HG03103 (cell line): ENCODE results near the gene SOX6.

Experiments used
- ATAC-seq: cut with Tn5 transposase; IDR thresholded peaks from one replicate; pipeline ENCODE4 v1.9.1; 2021; ENCODE audit warnings: low read depth; ENCODE audit not compliant: unreplicated experiment

The SOX6 gene

GRCh38 chr11:16322190-16322589, 34.2 kb downstream of the SOX6 start:
- ATAC-seq = no peak

GRCh38 chr11:16321148-16321547, 35.2 kb downstream of the SOX6 start:
- ATAC-seq = no peak

DNA sequence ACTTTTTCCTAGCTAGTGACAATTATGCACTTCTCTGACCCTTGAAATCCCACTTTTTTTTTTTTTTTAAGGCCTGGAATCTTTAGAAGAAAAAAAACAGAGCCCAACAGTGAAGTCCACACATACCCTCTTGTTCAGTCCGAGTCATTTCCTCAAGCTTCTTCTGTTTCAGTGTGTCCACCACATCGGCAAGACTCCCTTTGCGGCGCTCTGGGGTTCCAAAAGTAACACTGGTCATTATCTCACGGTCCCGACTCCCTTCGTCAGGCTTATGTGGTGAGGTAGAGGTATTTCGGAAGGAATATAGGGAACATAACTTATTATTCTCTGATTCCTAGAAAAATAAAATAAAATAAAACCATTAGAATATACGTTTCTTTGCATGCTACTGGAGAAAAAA, 38.0 kb downstream of the SOX6 start:
- no peak for ATAC-seq

DNA sequence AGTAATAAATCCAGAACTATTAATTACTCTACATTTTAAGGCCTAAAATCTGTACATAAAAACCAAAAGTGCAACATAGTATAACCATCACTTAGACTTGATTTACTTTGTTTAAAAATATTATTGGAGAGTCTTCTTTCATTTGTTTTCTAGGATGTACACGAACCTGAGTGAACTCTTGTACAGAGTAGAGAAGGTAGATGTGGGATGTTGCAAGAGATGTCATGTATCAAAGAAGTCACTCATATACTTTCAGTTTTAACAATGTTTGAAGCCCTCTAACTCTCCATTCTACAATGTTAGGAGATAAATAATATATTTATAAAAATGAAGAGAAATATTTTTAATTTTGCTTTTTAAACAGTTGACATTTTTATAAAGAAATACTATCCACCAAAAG, 38.6 kb downstream of the SOX6 start:
- no peak for ATAC-seq

DNA sequence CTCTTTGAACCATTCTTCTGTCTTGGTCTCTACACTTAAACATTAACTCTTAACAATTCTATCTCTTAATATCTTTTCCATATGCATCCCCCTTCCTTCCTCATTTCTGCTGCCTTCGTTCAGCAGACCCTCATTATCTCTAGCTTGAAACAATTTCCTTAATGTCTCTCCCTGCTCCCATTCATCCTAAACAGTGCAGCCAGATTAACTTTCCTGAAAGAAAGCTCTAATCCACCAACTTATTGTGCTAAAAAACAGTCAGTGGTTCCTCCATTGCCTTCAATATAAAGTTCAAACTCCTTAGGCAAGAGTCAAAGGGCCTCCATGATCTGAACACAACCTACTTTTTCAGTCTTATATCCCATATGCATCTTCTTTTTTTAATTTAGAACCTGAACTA, 42.5 kb downstream of the SOX6 start:
- no peak for ATAC-seq

- ATAC-seq = no peak
These were observed 44.0 kb downstream of the SOX6 start for GRCh38 chr11:16312233-16312765.

DNA sequence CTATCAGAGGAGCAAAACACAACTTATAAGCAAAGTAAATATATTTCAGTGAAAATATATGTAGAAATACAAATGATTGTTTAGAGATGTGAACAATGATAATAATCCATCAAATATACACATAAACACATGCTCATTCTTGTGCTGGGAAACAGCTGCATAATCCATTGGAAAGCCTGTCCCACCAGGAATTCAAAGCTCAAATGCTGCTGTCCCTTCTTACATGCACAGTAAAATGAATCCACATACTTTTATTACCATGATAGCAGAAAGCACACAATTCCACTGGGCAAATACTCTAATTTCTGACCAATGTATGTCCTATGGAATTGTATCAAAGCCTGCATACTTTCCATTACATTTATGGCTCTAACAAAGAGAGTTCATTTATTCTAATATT, 44.5 kb downstream of the SOX6 start:
- no peak for ATAC-seq

DNA sequence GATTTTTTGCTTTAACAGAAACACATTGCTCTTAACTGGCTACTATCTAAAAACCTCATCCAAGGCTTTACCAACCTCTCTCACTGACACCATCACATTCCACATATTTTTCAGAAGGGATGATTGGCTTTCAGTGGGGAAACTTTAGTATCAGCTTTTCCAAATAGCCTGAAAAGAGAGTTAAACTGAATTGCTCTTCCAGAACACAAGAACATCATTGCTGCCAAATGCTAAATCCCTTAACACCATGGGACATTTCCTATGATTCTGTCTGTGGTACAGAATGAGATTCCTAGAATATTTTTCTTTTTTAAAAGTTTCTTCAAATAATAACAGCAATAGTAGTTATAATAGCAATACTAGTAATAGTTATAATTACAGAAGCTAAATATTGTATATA, 45.4 kb downstream of the SOX6 start:
- ATAC-seq = no peak

GRCh38 chr11:16309226-16309625, 47.1 kb downstream of the SOX6 start:
- no peak for ATAC-seq

GRCh38 chr11:16301462-16301861, 54.9 kb downstream of the SOX6 start:
- ATAC-seq = no peak

DNA sequence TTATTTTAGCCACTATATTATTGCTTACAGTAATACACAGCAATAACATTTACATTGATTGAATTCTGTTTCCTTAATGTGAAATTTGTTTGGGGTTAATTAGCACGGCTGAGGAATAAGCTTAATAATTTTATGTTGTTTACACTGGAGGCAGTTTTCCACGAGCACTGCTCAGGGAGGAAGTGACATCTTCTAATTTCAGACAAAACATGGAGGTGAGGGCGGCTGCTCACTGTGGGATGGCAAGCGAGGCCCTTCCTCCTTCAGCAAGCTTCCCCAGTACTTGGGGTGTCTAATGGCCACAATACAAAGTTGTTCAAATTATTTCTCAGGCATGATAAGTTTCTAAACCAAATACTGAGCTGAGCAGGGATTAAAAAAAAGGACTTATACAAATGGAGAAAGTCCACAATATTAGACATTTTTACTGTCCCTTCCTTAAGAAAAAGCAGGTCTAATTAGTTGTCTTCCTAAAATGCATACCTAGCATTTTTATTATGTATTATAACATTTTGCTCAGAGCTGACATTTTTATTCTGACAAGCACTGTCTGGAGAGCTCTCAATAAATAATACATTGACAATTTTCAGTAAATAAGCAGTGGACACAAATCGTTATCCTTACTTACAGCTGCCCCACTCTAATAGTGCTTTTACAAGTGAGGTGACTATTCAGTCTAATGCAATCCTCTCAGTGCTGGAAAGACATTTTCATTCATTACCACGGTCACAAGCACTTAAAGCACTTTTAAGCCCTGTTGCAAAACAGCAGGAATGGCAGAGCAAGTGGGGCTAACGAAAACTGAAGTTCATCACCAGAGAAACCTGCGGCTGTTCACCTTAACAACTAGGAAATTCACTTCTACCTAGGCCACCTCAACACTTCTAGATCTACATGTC, 56.2 kb downstream of the SOX6 start:
- ATAC-seq = no peak

- ATAC-seq = no peak
These were observed 57.0 kb downstream of the SOX6 start for GRCh38 chr11:16299390-16299789.

GRCh38 chr11:16297332-16297731, 59.0 kb downstream of the SOX6 start:
- ATAC-seq = no peak

- ATAC-seq = no peak
These were observed 60.1 kb downstream of the SOX6 start for GRCh38 chr11:16296273-16296672.

- no peak for ATAC-seq
These were observed 60.8 kb downstream of the SOX6 start for GRCh38 chr11:16295592-16295991.

DNA sequence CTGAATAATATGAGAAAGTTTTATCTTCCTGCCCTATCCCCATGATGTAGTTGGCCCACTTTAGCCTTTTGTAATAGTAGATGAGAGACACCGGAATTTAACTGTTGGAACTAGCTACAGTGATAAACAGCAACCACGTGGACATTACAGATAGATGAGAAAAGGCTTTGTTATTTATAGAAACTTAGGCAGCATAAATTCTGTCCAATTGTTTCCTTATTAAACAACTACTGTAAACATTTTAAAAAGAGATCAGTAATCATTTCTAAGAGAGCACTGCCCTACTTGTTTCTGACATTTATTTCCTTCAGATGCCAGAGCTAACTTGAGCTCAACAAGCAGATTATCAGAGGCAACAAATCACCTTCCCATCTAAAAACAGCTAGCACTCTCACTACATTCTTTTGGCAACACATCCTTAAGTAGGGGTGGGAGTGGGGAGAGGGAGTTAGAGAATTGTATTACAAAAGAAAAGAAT, 63.1 kb downstream of the SOX6 start:
- ATAC-seq = no peak

DNA sequence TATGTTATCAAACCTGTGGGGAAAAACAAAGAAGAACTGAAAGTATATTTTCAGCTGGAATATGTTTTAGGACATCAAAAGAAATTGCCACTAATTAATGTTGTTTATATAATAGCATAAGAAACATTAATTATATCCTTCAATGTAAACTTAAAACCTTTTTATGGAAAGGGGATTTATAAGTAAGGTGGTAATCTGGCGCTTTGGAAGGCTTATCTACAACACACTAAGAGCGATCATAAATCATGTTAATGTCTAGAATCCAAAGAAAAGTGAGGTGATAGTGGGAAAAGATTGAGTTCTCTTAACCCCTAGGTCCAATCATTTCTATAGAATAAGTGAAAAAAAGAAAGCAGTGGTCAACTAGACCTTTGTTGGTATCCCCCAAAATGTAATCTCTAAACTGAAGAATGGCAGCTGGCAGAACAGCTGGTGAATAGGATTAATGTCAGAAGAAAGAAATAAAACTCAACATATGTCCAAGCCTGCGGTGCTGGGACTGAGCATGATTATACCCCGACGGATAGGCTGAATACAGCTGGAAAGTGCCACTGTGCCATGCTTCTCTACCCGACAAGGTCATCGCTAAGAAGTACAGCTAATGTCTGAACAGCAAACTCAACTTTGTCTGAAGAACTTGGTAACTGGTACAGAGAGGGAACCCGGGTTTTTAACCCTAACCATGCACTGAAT, 64.0 kb downstream of the SOX6 start:
- ATAC-seq = no peak

DNA sequence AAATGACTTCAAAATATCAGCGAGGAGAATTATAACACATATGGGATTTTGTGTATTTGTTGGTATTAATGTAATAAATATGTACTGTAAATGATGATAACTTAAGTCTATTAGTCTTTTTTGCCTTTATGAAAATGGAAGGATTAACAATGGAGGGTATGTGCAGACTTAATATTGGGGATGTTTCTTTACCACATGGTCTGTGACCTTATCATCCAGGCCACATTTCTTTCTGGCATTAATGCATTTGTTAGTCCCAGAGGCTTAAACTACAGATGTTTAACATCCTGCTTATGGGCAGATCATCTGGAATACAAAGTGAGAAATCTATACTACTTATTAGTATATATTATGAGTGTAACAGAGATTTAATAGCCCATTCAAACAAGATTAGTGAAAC, 64.6 kb downstream of the SOX6 start:
- no peak for ATAC-seq

- ATAC-seq = no peak
These were observed 66.8 kb downstream of the SOX6 start for GRCh38 chr11:16289541-16289940.

GRCh38 chr11:16287630-16288280, 68.6 kb downstream of the SOX6 start:
- no peak for ATAC-seq

- ATAC-seq = no peak
These were observed 70.3 kb downstream of the SOX6 start for GRCh38 chr11:16286095-16286494.
